Liver (tissue), 9 donors: ENCODE measurements around the gene CD8B2. TPM values are rescaled to one million over a fixed set of nuclear protein-coding genes. Genes with fewer than 3 reads are reported as not detected.
A peak's percentile ranks its signal among the peaks of the same experiment; 100 is the strongest.

Source experiments
- DNase-seq: peaks from one replicate; pipeline ENCODE4 v3.0.0-alpha.2; 2017; ENCODE audit warnings: low spot score
- H3K27ac ChIP-seq, 2 donors: one replicate each; pipeline ENCODE4 v1.7.0; 2013; ENCODE audit warnings: inconsistent platforms in 2 of 2, low read length in 2 of 2, control low read depth in 1 of 2, low read depth in 1 of 2, mild to moderate bottlenecking in 1 of 2
- H3K27me3 ChIP-seq, 4 donors: one replicate each; pipeline versions ENCODE4 v1.6.1 to v1.7.0; 2013; ENCODE audit warnings: low read length in 3 of 4, inconsistent platforms in 1 of 4, mild to moderate bottlenecking in 1 of 4, moderate library complexity in 1 of 4; ENCODE audit not compliant: control insufficient read depth in 4 of 4, insufficient read depth in 4 of 4
- H3K36me3 ChIP-seq, 4 donors: one replicate each; pipeline versions ENCODE4 v1.6.1 to v1.7.0; 2013; ENCODE audit warnings: low read length in 3 of 4, mild to moderate bottlenecking in 3 of 4, low read depth in 1 of 4, moderate library complexity in 1 of 4; ENCODE audit not compliant: control insufficient read depth in 4 of 4, insufficient read depth in 3 of 4
- H3K4me1 ChIP-seq, 4 donors: one replicate each; pipeline versions ENCODE4 v1.6.1 to v1.7.0; 2013; ENCODE audit warnings: low read length in 3 of 4, mild to moderate bottlenecking in 3 of 4, moderate library complexity in 1 of 4; ENCODE audit not compliant: control insufficient read depth in 4 of 4, insufficient read depth in 4 of 4
- H3K4me3 ChIP-seq, 3 donors: one replicate each; pipeline versions ENCODE4 v1.6.1 to v1.7.0; 2013; ENCODE audit warnings: low read length in 3 of 3, control low read depth in 1 of 3, low read depth in 1 of 3, mild to moderate bottlenecking in 1 of 3
- H3K9ac ChIP-seq, 2 donors: one replicate each; pipeline ENCODE4 v1.7.0; 2013; ENCODE audit warnings: low read length in 2 of 2, mild to moderate bottlenecking in 2 of 2, moderate library complexity in 2 of 2, control low read depth in 1 of 2, low read depth in 1 of 2
- H3K9me3 ChIP-seq, 4 donors: one replicate each; pipeline versions ENCODE4 v1.6.1 to v1.7.0; 2013; ENCODE audit warnings: low read length in 3 of 4; ENCODE audit not compliant: control insufficient read depth in 4 of 4
- ATF3 ChIP-seq: IDR thresholded peaks from 2 replicates; pipeline ENCODE4 v1.6.1; 2016; ENCODE audit warnings: antibody characterized with exemption
- EGR1 ChIP-seq, 2 donors: IDR thresholded peaks; 2 replicates each; pipeline ENCODE4 v1.6.1; 2016 to 2018; ENCODE audit warnings: antibody characterized with exemption in 2 of 2, low read depth in 2 of 2
- FOXA1 ChIP-seq: IDR thresholded peaks from 2 replicates; pipeline ENCODE4 v1.6.1; 2016; ENCODE audit warnings: antibody characterized with exemption
- FOXA2 ChIP-seq: IDR thresholded peaks from 2 replicates; pipeline ENCODE4 v1.6.1; 2016; ENCODE audit warnings: antibody characterized with exemption
- GABPA ChIP-seq, 2 donors: IDR thresholded peaks in 1 of 2; conservative IDR thresholded peaks in 1 of 2; 2 replicates each; pipeline ENCODE4 v1.6.1; 2016; ENCODE audit warnings: antibody characterized with exemption in 2 of 2, mild to moderate bottlenecking in 1 of 2, moderate library complexity in 1 of 2
- HNF4A ChIP-seq, 2 donors: conservative IDR thresholded peaks; 2 replicates each; pipeline ENCODE4 v1.6.1; 2016; ENCODE audit warnings: antibody characterized with exemption in 2 of 2, mild to moderate bottlenecking in 2 of 2
- HNF4G ChIP-seq: IDR thresholded peaks from 2 replicates; pipeline ENCODE4 v1.6.1; 2016; ENCODE audit warnings: antibody characterized with exemption
- JUND ChIP-seq, 2 donors: IDR thresholded peaks; 2 replicates each; pipeline ENCODE4 v1.6.1; 2016; ENCODE audit warnings: antibody characterized with exemption in 2 of 2
- MAX ChIP-seq: IDR thresholded peaks from 2 replicates; pipeline ENCODE4 v1.6.1; 2016; ENCODE audit warnings: antibody characterized with exemption
- NR2F2 ChIP-seq: IDR thresholded peaks from 2 replicates; pipeline ENCODE4 v1.6.1; 2016; ENCODE audit warnings: antibody characterized with exemption
- RAD21 ChIP-seq, 2 donors: IDR thresholded peaks; 2 replicates each; pipeline ENCODE4 v1.6.1; 2016; ENCODE audit warnings: antibody characterized with exemption in 2 of 2, mild to moderate bottlenecking in 2 of 2
- REST ChIP-seq: IDR thresholded peaks from 2 replicates; pipeline ENCODE4 v1.6.1; 2016; ENCODE audit warnings: antibody characterized with exemption, mild to moderate bottlenecking
- RXRA ChIP-seq, 2 donors: IDR thresholded peaks; 2 replicates each; pipeline ENCODE4 v1.6.1; 2017 to 2018; ENCODE audit warnings: antibody characterized with exemption in 2 of 2, mild to moderate bottlenecking in 1 of 2
- SP1 ChIP-seq: IDR thresholded peaks from 2 replicates; pipeline ENCODE4 v1.6.1; 2018; ENCODE audit warnings: antibody characterized with exemption, mild to moderate bottlenecking
- TAF1 ChIP-seq: conservative IDR thresholded peaks from 2 replicates; pipeline ENCODE4 v1.6.1; 2016; ENCODE audit warnings: antibody characterized with exemption, mild to moderate bottlenecking
- YY1 ChIP-seq: IDR thresholded peaks from 2 replicates; pipeline ENCODE4 v1.6.1; 2016; ENCODE audit warnings: antibody characterized with exemption, mild to moderate bottlenecking
- WGBS: extraction: QIAGEN DNeasy Blood & Tissue Kit; methylation state at CpG from one replicate; pipeline ENCODE4 v1.1.7; 2013; 5-methylcytosine and 5-hydroxymethylcytosine counted together
- polyA plus RNA-seq, 2 donors: library from polyadenylated mRNA; stranded (reverse) in 1 of 2; unstranded in 1 of 2; fragments of 200-250 nt in 1 of 2; fragments of >200 nt in 1 of 2; fragmentation: Nextera tagmentation in 1 of 2; extraction: Ambion mirVana in 1 of 2; gene quantifications; one replicate each; pipeline versions ENCODE4 v1.2.1 to v1.2.3, GENCODE V29; 2013 to 2015
- total RNA-seq, 2 donors: library from RNA; depleted of rRNA; stranded (reverse); fragments of >200 nt; gene quantifications; one replicate each; pipeline ENCODE4 v1.2.3, GENCODE V29; 2014
- TF ChIP-seq, protein P1 (sequence below): IDR thresholded peaks from 2 replicates; pipeline ENCODE4 v1.6.1; 2016; ENCODE audit warnings: antibody characterized with exemption
- TF ChIP-seq, protein P2 (sequence below): fragments of 150-350 bp; IDR thresholded peaks from 2 replicates; pipeline ENCODE4 v1.5.1; 2017; ENCODE audit warnings: improper control_type of control experiment, low read depth, low read length; ENCODE audit not compliant: missing input control
- donor health status: healthy.
- donor health status: healthy.
- donor health status: healthy.
- donor health status: healthy.
- donor health status: healthy.

Gene CD8B2
- total and polyA plus RNA-seq, 4 donors, result under 0.01 to 0.05 TPM; not detected in 2

- TF ChIP-seq RAD21 (IDR thresholded peaks at IDR 0.05) (no peak), JUND (IDR thresholded peaks at IDR 0.05) (no peak), GABPA (IDR thresholded peaks at IDR 0.05 in 1 of 2, conservative IDR thresholded peaks at IDR 0.05 in 1 of 2) (no peak), TAF1 (no peak), FOXA2 (no peak), HNF4A (conservative IDR thresholded peaks at IDR 0.05) (no peak), FOXA1 (no peak), SP1 (no peak), NR2F2 (no peak), MAX (no peak), HNF4G (no peak), ATF3 (no peak), RXRA (IDR thresholded peaks at IDR 0.05) (no peak), REST (no peak), YY1 (no peak), EGR1 (IDR thresholded peaks at IDR 0.05; ENCODE audit: low read depth in 2 of 2) (no peak)
- TF ChIP-seq, protein P1, sequence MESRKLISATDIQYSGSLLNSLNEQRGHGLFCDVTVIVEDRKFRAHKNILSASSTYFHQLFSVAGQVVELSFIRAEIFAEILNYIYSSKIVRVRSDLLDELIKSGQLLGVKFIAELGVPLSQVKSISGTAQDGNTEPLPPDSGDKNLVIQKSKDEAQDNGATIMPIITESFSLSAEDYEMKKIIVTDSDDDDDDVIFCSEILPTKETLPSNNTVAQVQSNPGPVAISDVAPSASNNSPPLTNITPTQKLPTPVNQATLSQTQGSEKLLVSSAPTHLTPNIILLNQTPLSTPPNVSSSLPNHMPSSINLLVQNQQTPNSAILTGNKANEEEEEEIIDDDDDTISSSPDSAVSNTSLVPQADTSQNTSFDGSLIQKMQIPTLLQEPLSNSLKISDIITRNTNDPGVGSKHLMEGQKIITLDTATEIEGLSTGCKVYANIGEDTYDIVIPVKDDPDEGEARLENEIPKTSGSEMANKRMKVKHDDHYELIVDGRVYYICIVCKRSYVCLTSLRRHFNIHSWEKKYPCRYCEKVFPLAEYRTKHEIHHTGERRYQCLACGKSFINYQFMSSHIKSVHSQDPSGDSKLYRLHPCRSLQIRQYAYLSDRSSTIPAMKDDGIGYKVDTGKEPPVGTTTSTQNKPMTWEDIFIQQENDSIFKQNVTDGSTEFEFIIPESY, result no peak
- TF ChIP-seq, protein P2, sequence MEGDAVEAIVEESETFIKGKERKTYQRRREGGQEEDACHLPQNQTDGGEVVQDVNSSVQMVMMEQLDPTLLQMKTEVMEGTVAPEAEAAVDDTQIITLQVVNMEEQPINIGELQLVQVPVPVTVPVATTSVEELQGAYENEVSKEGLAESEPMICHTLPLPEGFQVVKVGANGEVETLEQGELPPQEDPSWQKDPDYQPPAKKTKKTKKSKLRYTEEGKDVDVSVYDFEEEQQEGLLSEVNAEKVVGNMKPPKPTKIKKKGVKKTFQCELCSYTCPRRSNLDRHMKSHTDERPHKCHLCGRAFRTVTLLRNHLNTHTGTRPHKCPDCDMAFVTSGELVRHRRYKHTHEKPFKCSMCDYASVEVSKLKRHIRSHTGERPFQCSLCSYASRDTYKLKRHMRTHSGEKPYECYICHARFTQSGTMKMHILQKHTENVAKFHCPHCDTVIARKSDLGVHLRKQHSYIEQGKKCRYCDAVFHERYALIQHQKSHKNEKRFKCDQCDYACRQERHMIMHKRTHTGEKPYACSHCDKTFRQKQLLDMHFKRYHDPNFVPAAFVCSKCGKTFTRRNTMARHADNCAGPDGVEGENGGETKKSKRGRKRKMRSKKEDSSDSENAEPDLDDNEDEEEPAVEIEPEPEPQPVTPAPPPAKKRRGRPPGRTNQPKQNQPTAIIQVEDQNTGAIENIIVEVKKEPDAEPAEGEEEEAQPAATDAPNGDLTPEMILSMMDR, result no peak
- no peak overlapping the region for H3K27ac ChIP-seq
- no peak for DNase-seq
- no peaks in the 10 kb centered on the region for H3K36me3 ChIP-seq
- H3K27me3 ChIP-seq, result no peaks in the 10 kb centered on the region
- no peaks in the 10 kb centered on the region for H3K4me1 ChIP-seq
- H3K9ac ChIP-seq, result no peak overlapping the region
- WGBS, result 90% methylated on average over 3 of the region's 3 CpGs
- H3K4me3 ChIP-seq, result no peak overlapping the region
- H3K9me3 ChIP-seq, result no peaks in the 10 kb centered on the region
Observed at GRCh38 chr2:106536490-106536889, 49.3 kb downstream of the CD8B2 start.

DNA sequence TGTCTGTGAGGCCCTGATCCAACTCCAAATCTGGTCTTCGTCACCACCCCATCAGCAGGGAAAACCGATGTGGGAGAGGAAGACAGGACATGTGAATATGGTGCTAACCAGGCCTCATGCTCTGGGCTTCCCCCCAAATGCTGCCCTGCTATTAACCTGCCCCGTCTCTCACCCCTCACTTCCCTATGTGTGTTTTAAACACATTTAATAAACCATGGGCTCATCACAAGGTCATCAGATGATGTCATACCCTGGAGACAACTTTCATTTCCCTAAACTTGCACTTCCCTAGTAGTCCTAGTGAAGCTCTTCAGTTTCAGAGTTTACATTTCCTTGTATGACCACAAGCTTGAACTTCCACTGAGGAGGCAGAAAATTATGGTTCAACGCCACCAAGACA is 49.9 kb downstream of the CD8B2 start:
- Histone ChIP-seq H3K9ac (no peak overlapping the region), H3K4me3 (no peak overlapping the region), H3K9me3 (no peaks in the 10 kb centered on the region), H3K4me1 (no peaks in the 10 kb centered on the region), H3K27me3 (no peaks in the 10 kb centered on the region), H3K27ac (no peak overlapping the region), H3K36me3 (no peaks in the 10 kb centered on the region)
- DNase-seq, result no peak
- TF ChIP-seq, protein P1, result no peak
- TF ChIP-seq RXRA (IDR thresholded peaks at IDR 0.05), result peak in 1 of 2 donors; percentile 53
- TF ChIP-seq, protein P2, result no peak
- TF ChIP-seq JUND (IDR thresholded peaks at IDR 0.05), result peak in 1 of 2 donors; percentile 13
- 81% methylated on average over 4 of the region's 4 CpGs for WGBS
